ENCODE measurements around the gene SIRT5.

GRCh38 chr6:13572240-13572639, 2.2 kb upstream of the SIRT5 start:
- TF ChIP-seq CTCF (IDR thresholded peaks at IDR 0.05) (no peak), EZH2 (IDR thresholded peaks at IDR 0.05; ENCODE audit: borderline replicate concordance, insufficient read depth, low read depth, low read length, poor library complexity, severe bottlenecking) (no peak)

All from B cell (primary cell).